Cardiac atrium fibroblast (primary cell): ENCODE data around the gene TMEM74B. TPM values are rescaled to one million over a fixed set of nuclear protein-coding genes. Genes with fewer than 3 reads are reported as not detected.

ENCODE experiments used
- total RNA-seq: library from RNA; depleted of rRNA; stranded (reverse); fragments of >200 nt; gene quantifications from 2 replicates; pipeline ENCODE4 v1.2.3, GENCODE V29; 2015

Gene TMEM74B
- 1.1 and 1.5 TPM in 2 replicates for total RNA-seq

GRCh38 chr20:1184638-1185315 is at the start of gene TMEM74B:
Gene TMEM74B, minus strand, starts transcription at chr20:1184981. Its CDS starts 1,180 bp downstream, at chr20:1183801.

GRCh38 chr20:1225783-1226654 is 41.2 kb upstream of the TMEM74B start, which contains the start of gene RAD21L1:
Gene RAD21L1, plus strand, starts transcription at chr20:1226044. Its CDS starts 2,410 bp downstream, at chr20:1228454.

GRCh38 chr20:1202762-1203504 is 18.2 kb upstream of the TMEM74B start, which contains the start of gene C20orf202:
Gene C20orf202, plus strand, starts transcription at chr20:1203454. Its CDS starts 132 bp downstream, at chr20:1203586.

Other genes with a start within 250 kb of the TMEM74B start
- gene RSPO4, start 182.7 kb downstream of the TMEM74B start, total RNA-seq: not detected in 2 replicates
- 71.4 and 122 TPM in 2 replicates for gene PSMF1, start 66.4 kb downstream of the TMEM74B start, total RNA-seq
- gene C20orf202, start 18.5 kb upstream of the TMEM74B start, total RNA-seq: not detected in 2 replicates
- gene RAD21L1, start 41.1 kb upstream of the TMEM74B start, total RNA-seq: not detected in 2 replicates
- gene SNPH, start 81.3 kb upstream of the TMEM74B start, total RNA-seq: 4.5 and 5.5 TPM in 2 replicates
- gene SDCBP2, start 144.2 kb upstream of the TMEM74B start, total RNA-seq: 2.2 and 4.1 TPM in 2 replicates
- 145 and 146 TPM in 2 replicates for gene FKBP1A, start 208.1 kb upstream of the TMEM74B start, total RNA-seq